SK-N-SH (cell line): ENCODE data around the gene ZNF726. TPM values are rescaled to one million over a fixed set of nuclear protein-coding genes. Genes with fewer than 3 reads are reported as not detected.

Experiments used
- CTCF ChIA-PET: fragments of 300-600, 350-600 bp; formaldehyde crosslinking; extraction: SDS; loops from one replicate; lab custom pipeline; 2021; lab: Yijun Ruan, JAX
- POLR2A ChIA-PET: fragments of 350-600 bp; sonication (Branson Sonifier 250); formaldehyde crosslinking; extraction: SDS; loops from one replicate; lab custom pipeline; 2020; ENCODE audit warnings: antibody characterized with exemption, inconsistent platforms; lab: Yijun Ruan, JAX
- DNase-seq: peaks from one replicate; pipeline ENCODE4 v3.0.0; 2012
- H2AFZ ChIP-seq: fragments of 200-600 bp; sonication (generic); 2 replicates; pipeline ENCODE4 v1.8.1; 2016; ENCODE audit warnings: antibody characterized with exemption, mild to moderate bottlenecking, low read depth
- H3F3A ChIP-seq: fragments of 200-600 bp; sonication (generic); replicated peaks from 2 replicates; pipeline ENCODE3; 2016; ENCODE audit warnings: antibody characterized with exemption, mild to moderate bottlenecking; ENCODE audit not compliant: insufficient read depth
- H3K27ac ChIP-seq, 2 experiments: fragments of 200-500 bp in 1 of 2; fragments of 200-600 bp in 1 of 2; sonication (Bioruptor generic) in 1 of 2; sonication (generic), shearing (Covaris generic) in 1 of 2; 2 replicates each; pipeline versions ENCODE4 v1.5.1 to v1.6.1; 2014 to 2016; ENCODE audit warnings: low read depth in 2 of 2, inconsistent platforms in 1 of 2, low read length in 1 of 2, mild to moderate bottlenecking in 1 of 2, mixed read lengths in 1 of 2
- H3K27me3 ChIP-seq: fragments of 200-600 bp; sonication (generic), shearing (Covaris generic); 2 replicates; pipeline ENCODE4 v1.6.1; 2016; ENCODE audit warnings: mixed run types; ENCODE audit not compliant: insufficient read depth
- H3K36me3 ChIP-seq, 2 experiments: fragments of 200-500 bp in 1 of 2; fragments of 200-600 bp in 1 of 2; sonication (Bioruptor generic) in 1 of 2; sonication (generic) in 1 of 2; replicated peaks in 1 of 2; 2 replicates each; pipeline versions ENCODE3 to v1.5.1; 2014 to 2016; ENCODE audit warnings: low read length in 1 of 2, mild to moderate bottlenecking in 1 of 2; ENCODE audit not compliant: insufficient read depth in 2 of 2, control insufficient read depth in 1 of 2
- H3K4me1 ChIP-seq, 2 experiments: fragments of 200-500 bp in 1 of 2; fragments of 200-600 bp in 1 of 2; sonication (Bioruptor generic) in 1 of 2; sonication (generic), shearing (Covaris generic) in 1 of 2; 2 replicates each; pipeline versions ENCODE4 v1.5.1 to v1.6.1; 2014 to 2016; ENCODE audit warnings: low read depth in 1 of 2, low read length in 1 of 2, mixed run types in 1 of 2; ENCODE audit not compliant: insufficient read depth in 2 of 2, control insufficient read depth in 1 of 2
- H3K4me2 ChIP-seq: fragments of 200-600 bp; sonication (generic), shearing (Covaris generic); 2 replicates; pipeline ENCODE4 v1.6.1; 2017; ENCODE audit warnings: mixed run types
- H3K4me3 ChIP-seq, 2 experiments: fragments of 200-500 bp in 1 of 2; fragments of 200-600 bp in 1 of 2; sonication (Bioruptor generic) in 1 of 2; sonication (generic), shearing (Covaris generic) in 1 of 2; 2 replicates each; pipeline versions ENCODE4 v1.5.1 to v1.8.1; 2014 to 2016; ENCODE audit warnings: low read depth in 2 of 2, inconsistent platforms in 1 of 2, low read length in 1 of 2, mild to moderate bottlenecking in 1 of 2, mixed read lengths in 1 of 2, moderate library complexity in 1 of 2
- H3K79me2 ChIP-seq: fragments of 200-600 bp; sonication (generic); 2 replicates; pipeline ENCODE4 v1.8.1; 2017; ENCODE audit warnings: mild to moderate bottlenecking; ENCODE audit not compliant: insufficient read depth
- H3K9ac ChIP-seq: fragments of 200-600 bp; sonication (generic); 2 replicates; pipeline ENCODE4 v1.6.1; 2017; ENCODE audit warnings: mixed run types
- H3K9me2 ChIP-seq: fragments of 200-600 bp; sonication (generic); 2 replicates; pipeline ENCODE4 v1.6.1; 2017; ENCODE audit warnings: mixed run types
- H3K9me3 ChIP-seq: fragments of 200-600 bp; sonication (generic); 2 replicates; pipeline ENCODE4 v1.6.1; 2017; ENCODE audit warnings: mixed run types, mild to moderate bottlenecking, moderate library complexity
- H4K20me1 ChIP-seq: fragments of 200-600 bp; sonication (generic); 2 replicates; pipeline ENCODE4 v1.6.1; 2017; ENCODE audit warnings: mild to moderate bottlenecking, mixed run types; ENCODE audit not compliant: insufficient read depth
- EZH2phosphoT487 ChIP-seq: fragments of 200-600 bp; sonication (generic); IDR thresholded peaks from 2 replicates; pipeline ENCODE4 v1.6.1; 2017; ENCODE audit warnings: low read depth, mixed run types, mild to moderate bottlenecking, antibody characterized with exemption, moderate library complexity, borderline replicate concordance
- FOXJ3 ChIP-seq: sonication (generic); formaldehyde crosslinking; IDR thresholded peaks from 2 replicates; pipeline ENCODE4 v1.5.1; 2020; ENCODE audit warnings: mild to moderate bottlenecking, missing genetic modification reagents
- GABPA ChIP-seq: IDR thresholded peaks from 2 replicates; pipeline ENCODE4 v1.4.0; 2012; ENCODE audit warnings: low read depth, mild to moderate bottlenecking
- GATA2 ChIP-seq: sonication (generic); formaldehyde crosslinking; IDR thresholded peaks from 2 replicates; pipeline ENCODE4 v1.5.0; 2020; ENCODE audit warnings: mild to moderate bottlenecking, missing genetic modification reagents
- MXI1 ChIP-seq: IDR thresholded peaks from 2 replicates; pipeline ENCODE4 v1.6.1; 2012; ENCODE audit warnings: mild to moderate bottlenecking, low read depth, low read length, improper control_type of control experiment
- NFIC ChIP-seq: IDR thresholded peaks from 2 replicates; pipeline ENCODE4 v1.4.0; 2012; ENCODE audit warnings: borderline replicate concordance
- NRF1 ChIP-seq: IDR thresholded peaks from 2 replicates; pipeline ENCODE4 v1.6.1; 2012; ENCODE audit warnings: low read depth, mild to moderate bottlenecking, low read length
- RCOR1 ChIP-seq: fragments of 150-350 bp; IDR thresholded peaks from 2 replicates; pipeline ENCODE4 v1.6.1; 2017; ENCODE audit warnings: antibody characterized with exemption, low read length
- TAF1 ChIP-seq: IDR thresholded peaks from 2 replicates; pipeline ENCODE4 v1.6.1; 2012; ENCODE audit warnings: low read depth, mild to moderate bottlenecking, low read length, moderate library complexity, borderline replicate concordance
- TCF12 ChIP-seq: IDR thresholded peaks from 2 replicates; pipeline ENCODE4 v1.4.0; 2012
- YY1 ChIP-seq: IDR thresholded peaks from 2 replicates; pipeline ENCODE4 v1.4.0; 2012; ENCODE audit warnings: low read depth, mild to moderate bottlenecking
- WGBS: methylation state at CpG from one replicate; pipeline ENCODE4 v1.1.6; 2017; ENCODE audit warnings: low lambda C conversion rate; 5-methylcytosine and 5-hydroxymethylcytosine counted together
- polyA plus RNA-seq, 3 experiments: library from polyadenylated mRNA; depleted of rRNA; stranded (reverse); fragments of >200 nt; gene quantifications; 2 replicates each; pipeline ENCODE4 v1.2.3, GENCODE V29; 2012
- TF ChIP-seq, protein P1 (sequence below): IDR thresholded peaks from 2 replicates; pipeline ENCODE4 v1.4.0; 2012; ENCODE audit warnings: low read depth, borderline replicate concordance
- TF ChIP-seq, protein P2 (sequence below): IDR thresholded peaks from 2 replicates; pipeline ENCODE4 v1.4.0; 2012; ENCODE audit warnings: low read depth
- TF ChIP-seq, protein P3 (sequence below): IDR thresholded peaks from 2 replicates; pipeline ENCODE4 v1.4.0; 2012; ENCODE audit warnings: low read depth, borderline replicate concordance
- TF ChIP-seq, protein P4 (sequence below): fragments of 150-350 bp; IDR thresholded peaks from 2 replicates; pipeline ENCODE4 v1.6.1; 2017; ENCODE audit warnings: antibody characterized with exemption, low read length, low read depth, borderline replicate concordance
- TF ChIP-seq, protein P5 (sequence below): fragments of 200-600 bp; sonication (generic); IDR thresholded peaks from 2 replicates; pipeline ENCODE4 v1.6.1; 2017; ENCODE audit warnings: antibody characterized with exemption, mild to moderate bottlenecking, moderate library complexity

ZNF726 gene
- polyA plus RNA-seq, 1 of the 3 experiments (the other 2 are of a cell fraction): 3.4 TPM

DNA sequence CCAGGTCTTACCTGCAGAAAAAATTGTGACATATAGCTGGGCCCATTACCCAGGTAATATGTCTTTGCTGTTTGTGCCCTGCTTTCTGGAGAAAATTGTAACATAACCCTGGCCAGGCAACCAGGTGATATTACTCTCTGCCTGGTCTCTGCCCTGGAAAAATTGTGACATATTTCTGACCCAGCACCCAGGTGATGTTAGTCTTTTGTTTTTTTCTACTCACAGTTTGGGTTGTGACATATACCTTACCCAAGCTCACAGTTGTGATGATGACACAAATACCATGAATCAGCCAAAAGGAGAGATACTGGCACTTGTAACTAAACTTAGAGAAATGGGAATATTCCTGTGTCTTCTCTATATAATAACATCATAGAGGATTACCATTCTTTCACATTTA, 6.5 kb upstream of the ZNF726 start:
- ChIA-PET POLR2A (no interaction called here), CTCF (no interaction called here)

DNA sequence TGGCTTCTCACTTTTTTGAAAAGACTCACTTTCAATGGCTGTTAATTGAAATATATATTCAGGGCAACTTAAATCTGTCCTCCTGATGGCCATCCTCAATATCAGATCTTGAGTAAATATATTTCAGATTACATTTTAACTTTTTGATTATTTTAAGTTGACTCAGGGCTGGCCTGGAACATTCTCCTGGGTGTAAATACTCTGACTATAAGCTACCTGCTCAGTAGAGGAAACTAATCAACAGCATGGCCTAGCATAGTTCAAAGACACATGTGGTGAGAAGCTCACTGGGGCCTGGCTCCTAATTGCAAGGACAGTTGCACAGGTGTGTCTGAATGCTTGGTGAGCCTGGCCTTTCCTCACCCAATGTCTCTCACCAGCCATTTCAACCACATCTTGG, 5.5 kb upstream of the ZNF726 start:
- Histone ChIP-seq H3K36me3 (no peaks in the 10 kb centered on the region), H3K4me3 (no peak overlapping the region), H3K79me2 (no peaks in the 10 kb centered on the region), H2AFZ (no peak overlapping the region), H3K9me3 (no peaks in the 10 kb centered on the region), H3F3A (no peaks in the 10 kb centered on the region), H3K9ac (no peak overlapping the region), H3K9me2 (no peaks in the 10 kb centered on the region), H3K4me1 (no peaks in the 10 kb centered on the region; a peak in 1 of 4 replicates), H3K27me3 (no peaks in the 10 kb centered on the region), H4K20me1 (no peaks in the 10 kb centered on the region), H3K27ac (no peak overlapping the region), H3K4me2 (no peak overlapping the region)
- ChIA-PET POLR2A (no interaction called here), CTCF (no interaction called here)
- DNase-seq: no peak
- TF ChIP-seq GATA2 (CRISPR knock-in tag): no peak
- no peak for TF ChIP-seq EZH2phosphoT487
- TF ChIP-seq, protein P1, sequence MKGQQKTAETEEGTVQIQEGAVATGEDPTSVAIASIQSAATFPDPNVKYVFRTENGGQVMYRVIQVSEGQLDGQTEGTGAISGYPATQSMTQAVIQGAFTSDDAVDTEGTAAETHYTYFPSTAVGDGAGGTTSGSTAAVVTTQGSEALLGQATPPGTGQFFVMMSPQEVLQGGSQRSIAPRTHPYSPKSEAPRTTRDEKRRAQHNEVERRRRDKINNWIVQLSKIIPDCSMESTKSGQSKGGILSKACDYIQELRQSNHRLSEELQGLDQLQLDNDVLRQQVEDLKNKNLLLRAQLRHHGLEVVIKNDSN: no peak

More for the DNA sequence above, 6.5 kb upstream of the ZNF726 start:
- Histone ChIP-seq H3K9me3 (no peaks in the 10 kb centered on the region), H4K20me1 (no peaks in the 10 kb centered on the region), H3K4me2 (no peak overlapping the region), H2AFZ (no peak overlapping the region), H3K27me3 (no peaks in the 10 kb centered on the region), H3K79me2 (no peaks in the 10 kb centered on the region), H3K4me3 (no peak overlapping the region), H3K9me2 (no peaks in the 10 kb centered on the region), H3K27ac (no peak overlapping the region), H3F3A (no peaks in the 10 kb centered on the region), H3K9ac (no peak overlapping the region), H3K4me1 (no peaks in the 10 kb centered on the region), H3K36me3 (no peaks in the 10 kb centered on the region)
- TF ChIP-seq NFIC (no peak), NRF1 (no peak), RCOR1 (no peak), FOXJ3 (CRISPR knock-in tag) (no peak), TAF1 (no peak)
- TF ChIP-seq, protein P2, sequence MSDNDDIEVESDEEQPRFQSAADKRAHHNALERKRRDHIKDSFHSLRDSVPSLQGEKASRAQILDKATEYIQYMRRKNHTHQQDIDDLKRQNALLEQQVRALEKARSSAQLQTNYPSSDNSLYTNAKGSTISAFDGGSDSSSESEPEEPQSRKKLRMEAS: no peak
- no peak for DNase-seq

DNA sequence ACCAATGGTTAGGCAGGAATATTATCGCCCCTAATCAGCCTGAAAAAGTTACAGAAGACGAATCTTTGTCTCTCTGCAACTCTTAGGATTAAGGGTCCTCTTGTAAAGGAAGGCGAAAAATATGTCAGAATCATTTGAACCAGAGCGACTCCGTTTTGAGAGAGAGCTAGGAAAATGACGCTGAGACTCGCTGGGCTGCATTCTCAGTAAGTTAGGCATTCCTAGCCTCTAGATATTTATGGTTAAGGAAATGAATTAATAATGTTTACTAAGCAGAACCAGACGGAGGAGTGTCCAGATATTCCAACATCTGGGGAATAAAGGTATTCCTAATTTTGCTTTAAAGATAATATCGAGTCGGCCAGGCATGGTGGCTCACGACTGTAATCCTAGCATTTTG, 755 bp upstream of the ZNF726 start:
- H3K27ac ChIP-seq: no peak overlapping the region
- TF ChIP-seq FOXJ3 (CRISPR knock-in tag): no peak
- TF ChIP-seq MXI1: no peak
- TF ChIP-seq EZH2phosphoT487: no peak
- TF ChIP-seq, protein P3, sequence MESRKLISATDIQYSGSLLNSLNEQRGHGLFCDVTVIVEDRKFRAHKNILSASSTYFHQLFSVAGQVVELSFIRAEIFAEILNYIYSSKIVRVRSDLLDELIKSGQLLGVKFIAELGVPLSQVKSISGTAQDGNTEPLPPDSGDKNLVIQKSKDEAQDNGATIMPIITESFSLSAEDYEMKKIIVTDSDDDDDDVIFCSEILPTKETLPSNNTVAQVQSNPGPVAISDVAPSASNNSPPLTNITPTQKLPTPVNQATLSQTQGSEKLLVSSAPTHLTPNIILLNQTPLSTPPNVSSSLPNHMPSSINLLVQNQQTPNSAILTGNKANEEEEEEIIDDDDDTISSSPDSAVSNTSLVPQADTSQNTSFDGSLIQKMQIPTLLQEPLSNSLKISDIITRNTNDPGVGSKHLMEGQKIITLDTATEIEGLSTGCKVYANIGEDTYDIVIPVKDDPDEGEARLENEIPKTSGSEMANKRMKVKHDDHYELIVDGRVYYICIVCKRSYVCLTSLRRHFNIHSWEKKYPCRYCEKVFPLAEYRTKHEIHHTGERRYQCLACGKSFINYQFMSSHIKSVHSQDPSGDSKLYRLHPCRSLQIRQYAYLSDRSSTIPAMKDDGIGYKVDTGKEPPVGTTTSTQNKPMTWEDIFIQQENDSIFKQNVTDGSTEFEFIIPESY: no peak
- TF ChIP-seq, protein P4, sequence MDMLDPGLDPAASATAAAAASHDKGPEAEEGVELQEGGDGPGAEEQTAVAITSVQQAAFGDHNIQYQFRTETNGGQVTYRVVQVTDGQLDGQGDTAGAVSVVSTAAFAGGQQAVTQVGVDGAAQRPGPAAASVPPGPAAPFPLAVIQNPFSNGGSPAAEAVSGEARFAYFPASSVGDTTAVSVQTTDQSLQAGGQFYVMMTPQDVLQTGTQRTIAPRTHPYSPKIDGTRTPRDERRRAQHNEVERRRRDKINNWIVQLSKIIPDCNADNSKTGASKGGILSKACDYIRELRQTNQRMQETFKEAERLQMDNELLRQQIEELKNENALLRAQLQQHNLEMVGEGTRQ: no peak
- no peak for TF ChIP-seq GABPA
- no peak for TF ChIP-seq TCF12
- TF ChIP-seq RCOR1: no peak
- TF ChIP-seq, protein P5, sequence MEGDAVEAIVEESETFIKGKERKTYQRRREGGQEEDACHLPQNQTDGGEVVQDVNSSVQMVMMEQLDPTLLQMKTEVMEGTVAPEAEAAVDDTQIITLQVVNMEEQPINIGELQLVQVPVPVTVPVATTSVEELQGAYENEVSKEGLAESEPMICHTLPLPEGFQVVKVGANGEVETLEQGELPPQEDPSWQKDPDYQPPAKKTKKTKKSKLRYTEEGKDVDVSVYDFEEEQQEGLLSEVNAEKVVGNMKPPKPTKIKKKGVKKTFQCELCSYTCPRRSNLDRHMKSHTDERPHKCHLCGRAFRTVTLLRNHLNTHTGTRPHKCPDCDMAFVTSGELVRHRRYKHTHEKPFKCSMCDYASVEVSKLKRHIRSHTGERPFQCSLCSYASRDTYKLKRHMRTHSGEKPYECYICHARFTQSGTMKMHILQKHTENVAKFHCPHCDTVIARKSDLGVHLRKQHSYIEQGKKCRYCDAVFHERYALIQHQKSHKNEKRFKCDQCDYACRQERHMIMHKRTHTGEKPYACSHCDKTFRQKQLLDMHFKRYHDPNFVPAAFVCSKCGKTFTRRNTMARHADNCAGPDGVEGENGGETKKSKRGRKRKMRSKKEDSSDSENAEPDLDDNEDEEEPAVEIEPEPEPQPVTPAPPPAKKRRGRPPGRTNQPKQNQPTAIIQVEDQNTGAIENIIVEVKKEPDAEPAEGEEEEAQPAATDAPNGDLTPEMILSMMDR: no peak
- TF ChIP-seq NFIC: no peak
- no peak for TF ChIP-seq YY1

More for the DNA sequence above, 755 bp upstream of the ZNF726 start:
- Histone ChIP-seq H3K9me3 (no peaks in the 10 kb centered on the region), H3K36me3 (peaks cover 0 to 5% of the 10 kb centered on the region in 2 experiments), H3K4me3 (peak overlapping the region; percentile 73 to 89; a peak in 3 of 4 replicates), H3K79me2 (peaks cover 31% of the 10 kb centered on the region), H3F3A (no peaks in the 10 kb centered on the region), H2AFZ (peak overlapping the region; percentile 99), H3K9ac (no peak overlapping the region), H3K9me2 (no peaks in the 10 kb centered on the region), H3K27me3 (no peaks in the 10 kb centered on the region), H3K4me2 (peak overlapping the region; percentile 84), H3K4me1 (peaks cover 0 to 3% of the 10 kb centered on the region in 2 experiments; a peak in 1 of 4 replicates), H4K20me1 (no peaks in the 10 kb centered on the region)
- ChIA-PET POLR2A (interaction anchor here (1.2 to 1.4 kb wide), 3 partner anchors 151 to 173 kb away, joined by 4 read pairs; partner anchors contain the start of genes ZNF254 and ZNF681), CTCF (interaction anchor here (1.0 kb wide), 1 partner anchor 232 kb away, joined by 3 read pairs; no protein-coding TSS in a partner anchor)
- WGBS: 89% methylated on average over 11 of the region's 11 CpGs
- DNase-seq: no peak
